ENCODE results near the gene ZNRF2.

Gene ZNRF2

DNA sequence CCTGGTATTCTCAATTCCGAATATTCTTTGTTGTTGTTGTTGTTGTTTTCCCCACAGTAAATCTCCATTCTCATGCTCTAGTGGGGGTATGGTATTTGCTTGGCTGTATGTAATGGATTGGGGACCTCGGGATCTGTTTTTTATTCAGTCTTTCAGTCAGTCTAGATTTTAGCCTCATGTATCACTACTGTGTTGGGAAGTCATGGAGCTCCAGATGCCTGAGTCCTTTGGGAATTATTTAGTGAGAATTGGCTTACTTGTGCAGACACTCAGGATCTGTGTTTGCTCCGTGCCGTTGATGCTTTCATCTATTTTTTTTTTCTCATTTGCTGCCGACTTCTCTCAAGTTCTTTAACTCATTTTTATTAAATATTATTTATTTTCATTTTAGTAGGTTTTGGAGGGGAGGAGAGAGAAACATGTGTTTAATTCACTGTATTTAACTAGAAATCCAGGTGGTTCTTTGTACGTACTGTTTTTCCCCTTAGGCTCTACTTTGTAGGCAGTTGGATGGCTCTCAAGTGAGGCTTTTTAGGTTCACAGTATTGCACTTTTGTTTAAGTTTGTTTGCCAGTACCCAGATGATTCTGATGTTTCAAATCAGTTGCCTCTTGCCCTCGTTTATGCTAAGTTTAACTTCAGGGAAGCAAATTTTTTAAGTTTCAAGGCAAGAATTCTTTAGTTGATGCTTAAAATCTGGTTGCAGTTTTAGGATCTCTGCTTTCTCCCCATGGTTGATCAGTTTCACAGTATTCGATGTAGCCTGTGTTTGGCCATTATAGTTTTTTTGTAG lies 36.9 kb downstream of the ZNRF2 start:
- DNase-seq (ENCODE audit: low read depth), result no peak

DNA sequence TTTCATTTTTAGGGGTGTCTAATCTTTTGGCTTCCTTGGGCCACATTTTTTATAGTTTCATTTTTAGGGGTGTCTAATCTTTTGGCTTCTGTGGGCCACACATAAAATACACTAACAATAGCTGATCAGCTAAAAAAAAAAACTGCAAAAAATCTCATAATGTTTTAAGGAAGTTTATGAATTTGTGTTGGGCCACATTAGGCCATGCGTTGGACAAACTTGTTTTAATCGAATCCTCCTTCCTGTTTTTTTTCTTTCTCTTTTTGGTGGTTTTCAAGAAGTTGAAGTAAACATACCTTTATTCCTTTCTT lies 37.4 kb downstream of the ZNRF2 start:
- DNase-seq (ENCODE audit: low read depth), result no peak

DNA sequence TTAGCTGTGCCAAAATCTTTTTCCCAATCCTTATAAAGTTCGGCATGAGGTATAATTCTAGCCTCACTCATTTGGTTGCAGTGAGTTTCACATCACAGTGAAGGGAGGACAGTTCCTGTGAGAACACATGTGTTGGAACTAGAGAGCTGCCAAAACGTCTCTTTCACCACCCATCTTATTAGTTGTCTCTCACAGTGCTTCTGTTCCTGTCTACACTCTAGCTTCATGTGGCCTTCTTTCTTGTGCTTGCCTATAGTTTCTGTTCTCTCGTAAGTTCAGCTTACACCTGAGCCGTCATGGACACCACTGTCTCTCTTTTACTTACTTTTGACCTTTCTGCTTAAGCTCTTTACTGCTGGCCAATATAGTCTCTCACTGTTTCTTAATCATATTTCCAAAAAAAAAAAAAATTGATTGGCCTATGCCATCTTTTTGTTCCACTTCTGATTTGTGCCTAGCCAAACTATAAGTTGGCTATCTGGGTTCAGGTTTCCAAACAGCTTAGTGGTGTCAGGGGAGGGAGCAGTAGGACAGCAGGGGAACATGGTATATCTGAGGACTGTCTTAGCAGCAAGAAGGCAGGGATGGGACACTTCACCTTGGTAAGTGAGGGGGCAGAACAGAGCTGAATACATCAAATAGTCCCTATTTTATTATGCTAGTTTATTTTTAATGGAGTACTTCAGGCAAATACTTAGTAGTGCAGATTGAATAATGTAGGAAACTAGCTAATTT lies 38.0 kb downstream of the ZNRF2 start:
- no peak for DNase-seq (ENCODE audit: low read depth)

DNA sequence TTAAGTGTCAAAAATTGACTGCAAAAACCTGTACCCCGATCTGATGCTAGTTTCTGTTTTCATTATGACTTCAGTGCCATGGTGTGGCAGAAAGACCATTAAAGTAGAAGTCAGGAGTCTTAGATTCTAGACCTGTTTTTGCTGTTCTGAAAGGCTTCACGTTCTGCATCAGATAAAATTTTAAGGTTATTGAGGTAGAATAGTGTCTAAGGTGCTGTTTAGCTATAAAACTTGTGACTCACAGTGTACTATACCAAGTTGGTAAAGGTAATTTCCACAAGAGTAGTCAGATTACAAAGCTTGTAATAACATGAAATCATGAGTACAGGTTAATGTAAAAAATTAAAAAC lies 38.6 kb downstream of the ZNRF2 start:
- DNase-seq (ENCODE audit: low read depth), result no peak

DNA sequence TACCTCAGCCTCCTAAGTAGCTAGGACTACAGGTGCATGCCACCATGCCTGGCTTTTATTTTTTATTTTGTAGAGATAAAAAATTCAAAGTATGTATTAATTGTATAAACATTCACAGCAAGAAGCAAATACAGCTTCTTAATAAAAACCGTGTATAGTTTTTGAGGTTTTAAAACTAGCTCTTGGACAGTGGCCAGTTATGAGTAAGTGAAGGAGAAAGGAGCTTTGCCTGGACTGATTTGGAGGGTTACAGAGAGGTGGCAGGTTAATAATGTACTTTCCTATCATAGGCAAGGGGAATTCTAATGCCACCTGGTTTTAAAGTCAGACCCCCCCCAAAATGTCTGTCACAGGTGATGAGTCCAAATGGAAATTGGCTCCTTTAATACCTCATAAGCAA lies 43.4 kb downstream of the ZNRF2 start:
- DNase-seq (ENCODE audit: low read depth), result no peak

DNA sequence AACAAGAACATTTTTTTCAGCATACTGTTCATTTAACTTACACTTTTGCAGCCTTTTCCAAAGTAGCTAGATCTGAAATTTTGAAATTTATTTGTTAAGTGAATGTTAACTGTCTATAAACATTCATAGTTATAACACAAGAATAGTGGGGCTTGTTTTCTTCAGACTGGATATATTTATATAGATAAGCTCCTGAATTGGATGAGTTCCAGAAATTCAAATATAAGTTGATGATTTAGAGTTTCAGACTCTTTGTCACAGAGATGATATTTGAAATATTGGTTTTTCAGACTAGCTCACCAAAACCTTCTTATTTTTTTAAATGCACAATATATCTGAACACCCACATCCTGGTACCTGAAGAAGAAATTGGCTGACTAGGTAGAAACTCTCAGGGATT lies 44.0 kb downstream of the ZNRF2 start:
- no peak for DNase-seq (ENCODE audit: low read depth)

DNA sequence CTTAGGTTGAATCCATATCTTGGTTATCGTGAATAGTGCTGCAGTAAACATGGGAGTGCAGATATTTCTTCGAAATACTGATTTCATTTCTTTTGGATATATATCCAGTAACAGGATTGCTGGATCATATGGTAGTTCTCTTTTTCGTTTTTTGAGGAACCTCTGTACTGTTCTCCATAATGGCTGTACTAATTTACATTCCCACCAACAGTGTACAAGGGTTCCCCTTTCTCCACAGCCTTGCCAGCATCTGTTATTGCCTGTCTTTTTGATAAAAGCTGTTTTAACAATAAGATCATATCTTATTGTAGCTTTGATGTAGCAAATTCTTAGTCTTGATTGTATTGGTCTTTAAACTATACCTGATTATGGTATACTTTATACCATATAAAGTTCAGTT lies 45.3 kb downstream of the ZNRF2 start:
- no peak for DNase-seq (ENCODE audit: low read depth)

DNA sequence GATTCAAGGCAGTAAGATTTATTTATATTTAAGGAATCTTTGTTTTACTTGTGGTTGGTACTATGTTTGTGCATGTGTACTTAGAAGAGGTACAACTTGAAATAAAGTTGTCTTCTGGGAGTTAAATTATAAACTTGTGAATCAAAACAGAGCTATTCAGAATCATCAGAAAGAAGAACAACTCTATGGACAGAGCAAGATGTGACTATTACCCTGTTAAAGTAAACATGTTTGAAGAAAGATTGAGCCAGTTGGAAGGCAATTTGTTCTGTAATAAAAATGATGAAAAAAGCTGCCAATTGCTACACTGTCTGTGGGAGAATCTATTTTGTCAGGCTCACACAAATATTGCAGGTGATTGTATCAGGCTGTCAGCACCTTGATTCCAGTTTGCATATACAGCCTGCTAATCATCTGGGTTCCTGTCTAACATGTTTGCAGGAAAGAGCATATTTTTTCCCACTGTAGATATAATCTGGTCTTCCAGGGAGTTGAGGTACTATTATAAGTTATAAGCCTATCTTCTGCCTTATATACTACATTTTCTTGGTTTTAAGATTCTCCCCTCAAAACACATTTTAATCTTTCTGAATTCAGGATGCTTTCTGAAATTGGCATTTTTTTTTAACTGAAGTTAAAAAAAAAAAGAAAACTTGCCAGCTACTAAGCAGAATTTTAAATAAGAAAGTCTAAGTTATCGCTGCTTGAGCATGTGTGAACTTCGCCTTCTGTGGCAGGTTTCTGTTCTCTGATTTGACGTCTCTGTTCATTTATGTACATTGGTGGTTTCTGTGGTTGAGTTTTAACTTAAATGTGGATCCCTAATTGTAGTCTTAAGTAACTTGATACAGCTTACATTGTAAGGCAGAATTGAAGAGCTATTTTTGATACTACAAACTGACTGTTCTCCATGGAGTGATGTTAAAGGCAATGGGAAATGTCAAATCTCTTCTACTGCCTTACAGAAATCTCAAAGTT lies 46.0 kb downstream of the ZNRF2 start:
- no peak for DNase-seq (ENCODE audit: low read depth)

DNA sequence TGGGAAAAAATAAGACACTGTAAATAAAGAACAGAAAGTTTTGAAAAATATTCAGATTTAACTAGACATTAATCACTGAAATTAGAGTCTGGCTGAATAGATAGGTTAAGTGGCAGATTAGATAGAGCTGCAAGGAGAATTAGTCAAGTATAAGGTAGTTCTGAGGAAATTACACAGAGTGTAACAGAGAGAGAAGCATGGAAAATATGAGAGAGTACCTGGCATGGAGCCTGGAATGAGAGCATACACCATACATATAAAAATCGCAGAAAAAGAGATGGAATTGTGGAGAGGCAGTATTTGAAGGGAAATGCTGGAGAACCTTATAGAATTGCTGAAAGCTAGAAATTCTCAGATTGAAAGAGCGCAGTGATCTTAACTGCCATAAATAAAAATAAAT lies 46.9 kb downstream of the ZNRF2 start:
- no peak for DNase-seq (ENCODE audit: low read depth)

DNA sequence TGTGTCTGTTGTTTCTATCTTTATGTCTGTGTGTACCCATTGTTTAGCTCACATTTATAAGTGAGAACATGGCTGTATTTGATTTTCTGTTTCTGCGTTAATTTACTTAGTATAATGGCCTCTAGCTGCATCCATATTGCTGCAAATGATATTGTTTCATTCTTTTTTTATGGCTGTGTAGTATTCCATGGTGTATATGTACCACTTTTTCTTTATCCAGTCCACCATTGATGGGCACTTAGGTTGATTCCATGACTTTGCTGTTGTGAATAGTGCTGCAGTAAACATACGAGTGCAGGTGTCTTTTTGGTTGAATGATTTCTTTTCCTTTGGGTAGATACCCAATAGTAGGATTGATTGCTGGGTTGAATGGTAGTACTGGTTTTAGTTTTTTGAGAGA lies 48.2 kb downstream of the ZNRF2 start:
- no peak for DNase-seq (ENCODE audit: low read depth)

DNA sequence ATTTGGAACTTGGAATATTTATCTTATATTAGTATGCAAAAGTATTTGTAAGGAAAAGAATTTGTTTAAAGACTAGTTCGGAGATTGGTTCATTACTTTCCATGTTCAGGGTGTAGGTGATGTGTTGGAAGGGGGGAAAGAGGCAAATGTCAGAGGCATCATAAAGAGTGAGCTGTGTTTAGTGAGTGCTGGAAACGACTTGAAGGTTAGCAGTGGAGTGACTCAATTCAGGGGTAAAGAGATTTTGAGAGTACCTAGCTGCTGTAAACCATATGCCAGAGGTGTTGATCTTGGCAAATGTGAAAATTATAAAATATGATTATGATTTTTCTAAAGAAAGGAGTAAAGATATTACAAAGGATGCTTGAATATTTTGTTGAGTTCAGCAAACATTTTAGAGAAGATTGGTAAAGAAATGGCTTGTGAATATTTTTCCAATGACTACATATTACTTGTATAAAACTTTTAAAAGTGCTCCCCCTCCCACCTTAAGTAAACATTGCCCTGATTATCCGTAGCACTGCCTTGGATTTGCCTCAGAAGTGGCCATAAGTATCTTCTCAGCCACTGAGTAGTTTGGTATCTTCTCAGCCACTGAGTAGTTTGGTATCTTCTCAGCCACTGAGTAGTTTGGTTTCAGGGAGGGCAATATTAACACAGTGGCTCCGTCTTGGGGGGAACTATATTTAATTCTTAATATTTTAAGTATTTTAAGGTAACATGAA lies 51.5 kb downstream of the ZNRF2 start:
- DNase-seq (ENCODE audit: low read depth), result no peak

DNA sequence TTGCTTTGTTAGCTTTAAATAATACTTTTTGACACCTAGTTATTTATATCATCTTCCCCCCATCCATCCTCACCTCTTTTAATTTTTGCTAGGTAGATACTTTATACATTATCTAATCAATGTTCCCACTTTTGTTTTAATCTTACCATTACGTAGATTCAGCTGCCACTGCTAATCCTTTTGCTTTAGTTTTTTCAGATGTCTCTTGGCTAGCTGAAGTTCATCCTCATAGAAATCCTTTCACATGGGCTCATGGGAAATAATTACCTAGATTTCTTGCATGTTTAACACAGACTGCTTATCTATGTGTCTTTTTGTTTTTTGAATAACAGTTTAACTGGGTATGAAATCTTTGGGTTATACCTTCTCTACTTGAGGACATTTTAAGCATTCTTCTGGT lies 60.1 kb downstream of the ZNRF2 start:
- no peak for DNase-seq (ENCODE audit: low read depth)

DNA sequence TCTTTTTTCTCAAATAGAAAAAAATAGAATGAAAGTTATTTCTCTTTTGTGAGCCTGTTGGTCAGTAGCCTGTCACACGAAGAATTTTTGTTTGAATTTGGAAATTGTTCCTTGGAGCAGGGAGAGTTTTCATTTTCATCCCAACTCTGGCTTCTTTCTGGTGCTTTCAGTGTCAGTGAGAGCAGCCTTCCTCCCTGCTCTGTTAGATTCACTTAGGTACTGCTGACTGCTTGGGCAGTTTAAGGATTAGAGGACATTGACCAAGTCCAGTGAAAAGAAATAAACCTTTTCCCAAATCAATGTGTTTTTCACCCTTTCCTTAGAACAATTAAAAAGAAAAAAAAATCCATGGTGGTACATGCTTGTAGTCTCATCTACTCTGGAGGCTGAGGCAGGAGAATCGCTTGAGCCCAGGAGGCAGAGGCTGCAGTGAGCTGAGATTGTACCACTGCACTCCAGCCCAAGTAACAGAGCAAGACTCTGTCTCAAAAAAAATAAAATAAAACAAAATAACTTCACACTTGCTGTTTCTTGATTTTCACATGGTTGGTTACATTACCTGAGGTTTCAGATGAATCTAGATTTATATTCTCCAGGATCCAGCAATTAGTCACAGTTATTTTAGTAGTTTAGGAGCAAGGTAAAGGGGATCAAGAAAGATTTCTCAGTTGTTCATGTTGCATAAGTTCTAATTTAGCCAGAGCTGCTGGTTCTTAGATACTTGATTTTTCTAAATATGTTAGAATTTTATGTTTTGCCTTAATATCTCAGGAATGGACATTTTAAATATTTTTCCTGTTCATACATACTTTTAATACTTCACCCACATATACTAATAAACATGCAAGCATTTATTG lies 63.1 kb downstream of the ZNRF2 start:
- DNase-seq (ENCODE audit: low read depth), result no peak

DNA sequence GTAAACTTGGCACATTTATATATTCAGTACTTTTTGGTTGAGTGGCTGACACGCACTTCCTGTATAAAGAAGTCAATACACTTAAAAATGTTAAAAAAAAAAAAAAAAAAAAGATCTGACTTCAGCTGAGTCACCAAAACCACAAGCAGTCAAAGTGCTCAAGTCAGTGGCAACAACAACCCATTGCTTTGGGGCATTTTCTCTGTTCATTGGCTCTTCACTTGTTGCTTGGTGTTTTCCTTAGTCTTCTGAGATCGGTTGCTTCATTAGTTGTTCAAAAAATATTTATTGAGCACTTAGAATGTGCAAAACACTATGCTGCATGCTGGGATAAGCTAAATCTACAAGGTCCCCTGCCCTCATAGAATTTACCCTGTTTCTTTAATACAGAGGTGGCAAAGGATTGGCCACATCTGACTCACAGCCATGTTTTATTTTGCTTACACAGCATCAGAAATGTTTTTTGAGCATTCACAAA lies 63.7 kb downstream of the ZNRF2 start:
- DNase-seq (ENCODE audit: low read depth), result peak; percentile 63

DNA sequence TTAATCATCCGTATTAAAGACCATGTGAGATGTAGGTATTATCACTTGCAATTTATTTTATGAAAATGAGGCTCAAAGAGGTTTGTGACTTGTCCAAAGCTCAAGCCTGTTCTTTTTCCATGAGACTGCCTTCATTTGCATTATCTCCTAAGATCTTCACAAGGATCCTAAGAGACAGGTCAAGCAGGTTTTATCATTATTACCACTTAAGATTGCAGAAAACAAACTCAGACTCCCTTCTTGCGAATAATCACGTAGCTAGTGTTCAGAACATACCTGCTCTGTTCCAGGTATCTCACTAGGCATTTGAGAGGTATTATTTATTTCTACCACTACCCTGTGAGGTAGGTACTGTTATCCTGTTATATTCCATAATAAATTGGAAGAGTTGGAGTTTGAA lies 64.8 kb downstream of the ZNRF2 start:
- DNase-seq (ENCODE audit: low read depth), result no peak

DNA sequence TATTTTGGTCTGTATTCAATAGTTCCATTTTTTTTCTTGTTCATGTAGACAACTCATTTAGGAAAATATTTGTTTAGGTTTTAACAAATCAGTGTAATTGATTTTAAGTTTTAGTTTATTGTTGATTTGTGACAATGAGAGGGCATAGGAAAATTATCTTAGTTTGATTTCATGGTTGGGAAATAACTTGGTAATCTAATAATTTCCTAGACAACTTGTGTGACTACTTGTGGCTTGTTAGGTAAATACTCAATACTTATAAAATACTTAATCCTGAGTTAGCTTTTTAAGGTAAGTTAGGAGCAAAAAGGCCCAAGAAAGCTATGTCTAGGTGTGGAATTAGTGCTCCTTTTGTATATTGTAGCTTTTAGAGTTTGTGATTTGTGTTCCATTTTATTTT lies 65.4 kb downstream of the ZNRF2 start:
- DNase-seq (ENCODE audit: low read depth), result no peak

DNA sequence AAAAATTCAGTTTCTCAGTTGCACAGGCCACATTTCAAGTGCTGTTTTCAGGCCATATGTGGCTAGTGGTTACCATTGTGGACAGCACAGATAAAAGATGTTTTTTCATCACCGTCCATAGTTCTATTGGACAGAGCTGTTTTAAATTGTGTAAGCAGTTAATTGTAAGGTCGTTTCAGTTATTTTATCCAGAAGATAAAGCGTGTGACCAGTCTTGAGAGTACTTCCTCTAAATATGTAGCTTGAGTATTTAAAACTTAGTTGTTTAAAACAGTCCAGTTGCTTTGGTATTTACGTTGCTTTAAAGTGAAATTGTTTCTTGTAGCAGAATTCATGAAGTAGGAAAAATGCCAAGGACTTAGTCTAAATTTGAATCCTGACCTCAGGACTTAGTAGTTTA lies 66.9 kb downstream of the ZNRF2 start:
- DNase-seq (ENCODE audit: low read depth), result no peak

DNA sequence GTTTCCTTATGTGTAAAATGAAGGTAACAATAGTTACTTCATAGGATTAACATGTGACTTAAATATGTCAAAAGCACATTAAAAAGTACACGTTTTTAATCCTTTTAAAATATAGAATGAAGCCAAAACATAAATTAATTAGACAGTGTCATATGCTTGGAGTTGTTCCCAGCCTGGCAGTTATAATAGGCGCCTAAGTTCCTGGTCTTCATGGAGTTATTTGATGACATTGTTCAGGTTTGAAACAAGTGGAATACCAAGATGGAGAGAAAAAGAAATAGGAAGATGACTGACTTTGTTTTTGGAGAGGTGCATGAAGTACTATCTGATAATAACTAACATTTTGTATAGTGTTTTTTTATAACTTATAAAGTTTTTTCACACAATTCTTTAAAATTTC lies 67.3 kb downstream of the ZNRF2 start:
- DNase-seq (ENCODE audit: low read depth), result no peak

DNA sequence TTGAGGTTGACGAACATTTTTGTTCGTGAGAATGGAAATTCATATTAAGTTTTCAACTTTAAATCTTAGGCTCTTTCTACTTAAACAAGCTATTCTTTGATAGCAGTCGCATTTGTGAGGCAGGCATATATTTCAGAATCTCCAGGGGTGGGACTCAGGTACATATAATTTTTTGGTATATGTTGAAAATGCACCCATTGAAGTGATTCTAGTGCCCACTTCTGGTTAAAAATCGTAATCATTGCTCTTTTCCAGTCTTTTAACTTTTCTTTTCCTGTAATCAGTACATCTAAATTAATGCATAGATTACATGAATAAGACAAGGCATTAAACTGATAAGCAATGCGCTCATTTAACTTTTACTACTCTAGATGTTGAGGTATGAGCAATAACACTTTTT lies 67.8 kb downstream of the ZNRF2 start:
- DNase-seq (ENCODE audit: low read depth), result no peak

DNA sequence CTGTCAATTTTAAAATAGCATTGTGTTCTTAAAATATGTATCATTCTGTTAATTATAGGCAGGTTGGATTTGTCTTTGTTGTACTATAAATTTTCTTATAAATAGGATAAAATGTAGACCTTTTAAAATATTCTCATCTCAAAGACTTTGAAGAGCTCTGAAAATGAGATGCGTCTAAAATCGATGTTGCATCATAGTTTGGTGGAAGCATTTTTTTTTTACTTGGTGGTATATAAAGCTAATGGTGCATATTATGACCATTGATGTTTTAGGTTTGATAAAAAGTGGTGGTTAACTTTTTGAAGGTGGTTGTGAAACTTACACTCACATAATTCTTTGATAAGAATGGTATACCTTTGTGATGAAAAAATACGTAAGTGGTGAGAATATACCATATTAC lies 69.1 kb downstream of the ZNRF2 start:
- DNase-seq (ENCODE audit: low read depth), result no peak

All from HS-27A (cell line).